Superior temporal gyrus (tissue), 1 donor: ENCODE data around the gene MYO18A.

Experiments
- DNase-seq: peaks from one replicate; pipeline ENCODE4 v3.0.0-alpha.2; 2016; ENCODE audit errors: extremely low spot score

MYO18A gene

DNA sequence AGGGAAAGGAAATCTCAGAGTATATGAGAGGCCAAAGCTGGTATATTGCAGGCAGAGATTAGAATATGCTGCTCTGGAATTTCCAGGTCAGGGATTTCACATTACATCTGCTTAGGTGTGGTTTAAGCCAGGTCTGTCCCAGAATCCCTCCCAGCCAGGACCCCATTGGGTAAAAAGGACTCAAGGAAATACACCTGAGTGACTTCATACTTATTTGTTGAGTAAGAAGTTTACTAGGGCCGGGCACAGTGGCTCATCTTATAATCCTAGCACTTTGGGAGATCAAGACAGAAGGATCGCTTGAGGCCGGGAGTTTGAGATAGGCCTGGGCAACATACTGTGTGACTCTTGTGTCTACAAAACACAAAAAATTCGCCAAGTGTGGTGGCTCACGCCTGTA, 130.0 kb downstream of the MYO18A start:
- no peak for DNase-seq

DNA sequence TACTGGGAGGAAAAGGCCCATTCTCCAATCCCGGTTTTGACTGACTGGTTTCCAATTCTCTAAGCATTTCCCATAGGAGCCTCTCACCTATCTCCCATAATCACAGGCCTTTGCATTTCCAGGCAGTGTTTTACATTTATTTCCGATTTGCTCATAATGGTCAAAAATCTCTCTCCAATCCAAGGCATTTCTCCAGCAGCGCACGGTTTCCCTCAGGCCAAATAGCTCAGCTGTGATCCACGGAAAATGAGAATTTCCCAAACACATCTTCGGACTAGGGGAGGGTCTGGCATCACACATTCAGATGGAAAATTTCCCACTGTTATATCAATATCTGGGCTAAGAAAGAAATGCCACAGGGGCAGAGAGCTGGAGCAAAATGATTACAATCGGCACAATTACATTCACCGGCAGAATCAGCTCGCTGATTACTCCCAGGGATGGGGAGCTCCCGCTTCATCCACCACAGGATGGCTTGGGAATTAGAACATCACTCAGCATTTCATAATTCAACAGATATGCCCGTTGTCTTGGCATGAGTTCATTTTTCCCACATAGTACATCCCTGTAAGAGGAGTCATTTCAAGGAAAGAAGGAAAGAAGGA, 130.6 kb downstream of the MYO18A start:
- DNase-seq, result no peak

DNA sequence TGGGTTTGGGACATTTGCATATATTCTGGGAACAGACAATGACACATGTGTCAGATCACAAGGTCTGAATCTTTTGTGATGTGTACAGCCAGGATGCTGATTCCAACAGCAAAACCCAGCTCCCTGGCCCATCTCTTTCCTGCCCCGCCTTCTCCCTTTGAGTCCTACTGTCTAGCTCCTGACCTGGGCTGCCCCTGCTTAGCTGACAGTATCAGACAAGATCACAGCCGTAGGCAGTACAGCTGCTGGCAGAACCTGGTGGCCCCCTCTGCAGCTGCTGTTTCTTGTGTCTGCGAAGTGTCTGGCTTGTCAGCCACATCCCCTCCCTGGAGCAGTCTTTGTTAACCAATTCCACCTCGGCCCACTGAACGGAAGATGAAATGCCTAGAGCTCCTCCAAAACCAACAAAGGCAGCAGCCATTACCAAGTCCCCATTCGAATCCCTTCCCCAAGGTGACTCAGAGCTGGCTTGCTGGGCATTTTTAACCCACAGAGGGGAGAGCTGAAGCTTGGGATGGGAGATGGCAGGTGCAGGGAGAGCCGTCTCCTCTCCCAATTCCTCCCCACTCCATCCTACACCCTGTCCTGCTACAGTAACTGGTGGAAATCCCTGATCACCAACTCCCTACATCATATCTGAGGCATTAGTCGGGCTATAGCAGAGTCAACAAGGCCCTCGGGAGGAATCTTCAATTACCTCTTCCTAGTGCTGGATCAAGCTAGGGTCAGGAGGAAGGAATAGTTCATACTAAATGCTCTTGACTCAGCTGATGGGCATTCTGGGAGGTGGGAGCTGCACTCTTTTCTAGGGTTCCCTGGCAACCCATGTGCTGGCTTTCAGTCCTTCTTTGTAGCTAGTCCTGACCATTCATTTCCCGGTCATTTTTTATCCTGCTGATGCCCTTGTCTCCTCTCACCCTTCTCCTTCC, 131.5 kb downstream of the MYO18A start:
- no peak for DNase-seq

- no peak for DNase-seq
Observed at GRCh38 chr17:29046473-29046839, 133.7 kb downstream of the MYO18A start.

- no peak for DNase-seq
Observed at GRCh38 chr17:29045734-29046472, 134.3 kb downstream of the MYO18A start.

DNA sequence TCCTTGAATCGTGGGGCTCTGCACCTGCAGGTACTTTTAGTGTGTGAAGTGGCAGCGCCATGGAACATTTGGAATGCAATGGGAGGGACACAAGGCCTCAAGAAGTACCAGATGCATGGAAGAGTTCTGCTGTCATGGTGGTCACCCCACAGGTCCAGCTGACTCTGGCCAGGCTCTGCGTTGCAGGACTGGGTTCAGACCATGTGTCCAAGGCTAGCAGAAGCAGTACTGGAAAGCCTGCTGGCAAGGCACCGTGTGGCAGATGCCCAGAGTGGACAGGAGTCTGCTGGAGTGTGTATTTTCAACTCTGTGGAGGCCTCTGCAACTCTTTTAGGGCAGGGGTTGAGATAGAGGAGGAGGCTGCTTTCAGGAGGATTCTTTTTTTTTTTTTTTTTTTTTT, 135.2 kb downstream of the MYO18A start:
- no peak for DNase-seq

GRCh38 chr17:29043539-29044145, 136.6 kb downstream of the MYO18A start:
- DNase-seq, result no peak

DNA sequence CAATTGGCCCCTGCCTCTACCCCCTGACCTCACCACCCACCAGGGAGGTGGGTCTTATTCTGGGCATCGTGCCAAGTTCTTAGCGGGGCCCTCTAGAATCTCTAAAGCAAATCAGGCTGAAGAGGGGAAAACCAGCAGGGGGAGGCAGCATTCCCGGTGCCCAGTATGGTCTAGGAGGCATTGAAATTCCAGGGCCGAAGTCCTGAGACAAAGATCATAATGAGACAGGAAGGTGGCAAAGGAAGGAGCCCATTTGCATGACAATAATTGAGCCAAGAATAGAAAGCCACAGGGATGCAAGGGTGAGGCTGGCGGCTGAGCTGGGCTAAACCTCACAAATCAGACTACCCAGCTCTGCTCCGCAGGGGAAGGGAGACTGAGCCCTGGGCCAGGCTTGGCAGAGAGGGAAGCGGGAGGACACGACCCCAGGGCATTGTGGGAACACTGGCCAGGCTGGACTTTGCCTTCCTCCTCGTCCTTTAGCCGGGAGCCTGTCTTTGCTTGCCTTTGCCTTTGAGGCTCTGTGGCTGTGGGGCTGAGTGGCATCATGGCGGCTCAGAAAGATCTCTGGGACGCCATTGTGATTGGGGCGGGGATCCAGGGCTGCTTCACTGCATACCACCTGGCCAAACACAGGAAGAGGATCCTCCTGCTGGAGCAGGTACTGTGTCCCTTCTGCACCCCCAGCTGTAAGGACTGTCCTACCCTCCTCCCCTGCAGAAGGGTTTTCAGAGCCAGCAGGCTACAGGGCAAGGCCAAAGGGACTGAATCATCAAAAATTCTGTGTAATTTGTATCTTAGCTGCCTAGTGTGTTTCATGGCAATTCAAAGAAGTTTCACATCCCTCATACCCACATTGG, 137.3 kb downstream of the MYO18A start, which contains the start of gene PIPOX:
Gene PIPOX, plus strand, starts transcription at position 463 of the 860 bp plus-strand sequence. Its CDS starts 85 bp downstream, at position 548.
- DNase-seq, result peak; percentile 41

DNA sequence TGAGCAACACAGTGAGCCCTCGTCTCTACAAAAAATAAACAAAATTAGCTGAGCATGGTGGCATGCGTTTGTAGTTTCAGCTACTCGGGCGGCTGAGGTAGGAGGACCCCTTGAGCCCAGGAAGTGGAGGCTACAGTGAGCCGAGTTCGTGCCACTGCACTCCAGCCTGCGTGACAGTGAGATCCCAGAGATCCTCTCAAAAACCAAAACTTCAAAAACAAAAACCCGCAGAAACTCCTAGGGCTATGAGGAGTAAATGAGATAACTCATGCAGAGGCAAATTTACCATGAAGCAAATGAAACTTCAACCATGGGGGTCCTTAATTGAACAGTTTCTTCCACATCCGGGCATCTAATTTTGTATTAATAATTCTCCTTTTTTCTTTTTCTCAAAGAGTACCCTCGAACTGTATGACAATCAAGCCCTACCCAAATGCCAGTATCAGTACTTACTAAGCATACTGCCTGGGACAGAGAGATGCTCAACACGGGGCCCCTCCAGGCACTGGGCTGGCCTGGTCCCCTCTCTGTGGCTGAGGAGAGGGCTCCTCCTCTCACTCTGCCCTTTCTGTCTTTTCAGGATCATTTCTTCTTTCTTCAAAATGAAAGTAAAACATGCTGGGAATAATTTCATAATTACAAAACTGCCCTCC, 138.0 kb downstream of the MYO18A start:
- DNase-seq, result no peak

DNA sequence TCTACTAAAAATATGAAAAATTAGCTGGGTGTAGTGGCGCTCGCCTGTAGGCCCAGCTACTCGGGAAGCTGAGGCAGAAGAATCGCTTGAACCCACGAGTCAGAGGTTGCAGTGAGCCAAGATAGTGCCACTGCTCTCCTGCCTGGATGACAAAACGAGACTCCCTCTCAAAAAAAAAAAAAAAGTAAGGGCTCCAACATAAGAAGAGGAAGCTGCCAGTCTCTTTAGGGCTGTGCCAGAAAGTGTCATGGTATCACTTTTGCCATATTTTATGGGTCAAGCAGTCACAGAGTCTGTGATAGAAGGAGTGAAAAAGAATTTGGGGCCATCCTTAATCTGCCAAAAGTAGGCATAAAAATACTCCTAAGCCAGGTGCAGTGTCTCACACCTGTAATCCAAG, 138.6 kb downstream of the MYO18A start:
- DNase-seq, result no peak

DNA sequence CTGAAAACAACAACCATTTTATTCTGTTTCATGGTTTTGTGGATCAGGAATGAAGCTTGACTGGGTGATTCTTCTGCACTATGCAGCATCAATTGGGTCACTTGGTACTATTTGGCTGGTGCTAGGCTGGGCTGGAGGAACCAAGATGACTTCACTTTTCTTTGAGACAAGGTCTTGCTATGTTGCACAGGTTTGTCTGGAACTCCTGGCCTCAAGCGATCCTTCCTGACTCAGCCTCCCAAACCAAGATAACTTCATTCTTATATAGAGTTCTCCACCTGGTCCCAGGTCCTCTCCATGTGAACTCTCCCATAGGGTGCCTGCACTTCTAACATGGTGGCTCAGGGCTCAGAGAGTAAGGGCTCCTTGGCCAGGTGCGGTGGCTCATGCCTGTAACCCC, 139.1 kb downstream of the MYO18A start:
- no peak for DNase-seq

- no peak for DNase-seq
Observed at GRCh38 chr17:29039764-29040598, 140.2 kb downstream of the MYO18A start.

GRCh38 chr17:29038085-29038795, 142.0 kb downstream of the MYO18A start:
- DNase-seq, result no peak

GRCh38 chr17:29037739-29038084, 142.5 kb downstream of the MYO18A start:
- DNase-seq, result no peak

- DNase-seq, result no peak
Observed at GRCh38 chr17:29036584-29036983, 143.6 kb downstream of the MYO18A start.

DNA sequence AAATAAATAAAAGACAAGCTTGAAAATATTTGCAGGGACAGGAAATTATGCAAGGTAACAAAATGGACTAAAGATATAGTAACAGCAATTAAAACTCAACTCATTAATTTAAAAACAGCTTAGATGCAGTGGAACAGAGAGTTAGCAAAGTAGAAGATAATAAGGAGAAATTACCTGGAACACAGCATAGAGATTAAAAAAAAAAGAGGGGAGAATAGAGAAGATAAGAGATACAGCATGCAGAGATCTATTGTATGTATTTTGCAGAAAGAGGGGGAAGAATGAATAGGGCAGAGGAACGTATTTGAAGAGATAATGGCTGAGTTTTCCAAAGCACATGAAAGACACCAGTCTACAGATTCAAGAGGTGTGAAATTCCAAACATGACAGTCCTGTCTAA, 145.7 kb downstream of the MYO18A start:
- DNase-seq, result no peak

DNA sequence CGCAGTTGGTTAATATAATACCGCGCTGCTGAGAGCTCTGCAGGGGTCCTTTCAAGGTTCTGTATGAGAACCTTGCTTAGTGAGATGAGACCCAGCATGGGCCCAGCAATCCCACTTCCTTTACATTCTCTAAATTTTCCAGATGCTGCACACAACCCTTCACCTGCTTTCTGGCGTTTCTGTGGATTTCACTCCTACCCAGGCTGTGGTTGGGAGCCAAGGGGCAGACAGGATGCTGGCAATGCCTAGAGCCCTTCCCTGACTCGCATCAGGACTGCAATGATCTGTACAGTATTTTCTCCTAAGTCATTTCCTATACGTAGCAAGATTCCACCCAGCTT, 147.4 kb downstream of the MYO18A start:
- DNase-seq, result no peak

GRCh38 chr17:29032013-29032856, 148.0 kb downstream of the MYO18A start:
- no peak for DNase-seq
